HEK293 (cell line): Measurements from ENCODE around the gene AP1S2.

ENCODE experiments used
- BCL11A ChIP-seq: fragments of 450-650 bp; formaldehyde crosslinking; IDR thresholded peaks from 2 replicates; pipeline ENCODE4 v1.5.1; 2016; ENCODE audit warnings: low read depth, missing biosample characterization, missing genetic modification characterization
- ZFP3 ChIP-seq: fragments of 450-650 bp; formaldehyde crosslinking; IDR thresholded peaks from 2 replicates; pipeline ENCODE4 v1.5.1; 2016; ENCODE audit warnings: low read depth, missing biosample characterization, missing genetic modification characterization
- ZNF157 ChIP-seq: fragments of 450-650 bp; formaldehyde crosslinking; IDR thresholded peaks from 2 replicates; pipeline ENCODE4 v1.5.1; 2016; ENCODE audit warnings: missing biosample characterization, missing genetic modification characterization
- ZNF169 ChIP-seq: fragments of 450-650 bp; formaldehyde crosslinking; IDR thresholded peaks from 2 replicates; pipeline ENCODE4 v1.5.1; 2016; ENCODE audit warnings: missing biosample characterization, missing genetic modification characterization
- ZNF24 ChIP-seq: fragments of 450-650 bp; formaldehyde crosslinking; IDR thresholded peaks from 2 replicates; pipeline ENCODE4 v1.5.1; 2016; ENCODE audit warnings: missing biosample characterization, missing genetic modification characterization
- ZNF274 ChIP-seq, 2 experiments: fragments of 200-500 bp in 1 of 2; fragments of 450-650 bp in 1 of 2; sonication (Bioruptor generic) in 1 of 2; formaldehyde crosslinking in 1 of 2; IDR thresholded peaks; 2 replicates each; pipeline versions ENCODE4 v1.5.1 to v1.6.1; 2014 to 2016; ENCODE audit warnings: borderline replicate concordance in 1 of 2, inconsistent platforms in 1 of 2, low read length in 1 of 2, missing biosample characterization in 1 of 2, missing genetic modification characterization in 1 of 2
- ZNF280D ChIP-seq: fragments of 450-650 bp; formaldehyde crosslinking; IDR thresholded peaks from 2 replicates; pipeline ENCODE4 v1.5.1; 2016; ENCODE audit warnings: missing biosample characterization, missing genetic modification characterization
- ZNF302 ChIP-seq: fragments of 450-650 bp; formaldehyde crosslinking; IDR thresholded peaks from 2 replicates; pipeline ENCODE4 v1.5.1; 2016; ENCODE audit warnings: missing biosample characterization, missing genetic modification characterization, low read depth
- ZNF341 ChIP-seq: fragments of 450-650 bp; formaldehyde crosslinking; IDR thresholded peaks from 2 replicates; pipeline ENCODE4; 2016; ENCODE audit warnings: low read depth, missing biosample characterization, missing genetic modification characterization
- ZNF449 ChIP-seq: fragments of 450-650 bp; formaldehyde crosslinking; IDR thresholded peaks from 2 replicates; pipeline ENCODE4 v1.5.1; 2017; ENCODE audit warnings: missing biosample characterization, mild to moderate bottlenecking, missing genetic modification characterization, moderate library complexity
- TF ChIP-seq, protein P1 (sequence below): fragments of 450-650 bp; formaldehyde crosslinking; IDR thresholded peaks from 2 replicates; pipeline ENCODE4 v1.5.1; 2016; ENCODE audit warnings: missing biosample characterization, missing genetic modification characterization

DNA sequence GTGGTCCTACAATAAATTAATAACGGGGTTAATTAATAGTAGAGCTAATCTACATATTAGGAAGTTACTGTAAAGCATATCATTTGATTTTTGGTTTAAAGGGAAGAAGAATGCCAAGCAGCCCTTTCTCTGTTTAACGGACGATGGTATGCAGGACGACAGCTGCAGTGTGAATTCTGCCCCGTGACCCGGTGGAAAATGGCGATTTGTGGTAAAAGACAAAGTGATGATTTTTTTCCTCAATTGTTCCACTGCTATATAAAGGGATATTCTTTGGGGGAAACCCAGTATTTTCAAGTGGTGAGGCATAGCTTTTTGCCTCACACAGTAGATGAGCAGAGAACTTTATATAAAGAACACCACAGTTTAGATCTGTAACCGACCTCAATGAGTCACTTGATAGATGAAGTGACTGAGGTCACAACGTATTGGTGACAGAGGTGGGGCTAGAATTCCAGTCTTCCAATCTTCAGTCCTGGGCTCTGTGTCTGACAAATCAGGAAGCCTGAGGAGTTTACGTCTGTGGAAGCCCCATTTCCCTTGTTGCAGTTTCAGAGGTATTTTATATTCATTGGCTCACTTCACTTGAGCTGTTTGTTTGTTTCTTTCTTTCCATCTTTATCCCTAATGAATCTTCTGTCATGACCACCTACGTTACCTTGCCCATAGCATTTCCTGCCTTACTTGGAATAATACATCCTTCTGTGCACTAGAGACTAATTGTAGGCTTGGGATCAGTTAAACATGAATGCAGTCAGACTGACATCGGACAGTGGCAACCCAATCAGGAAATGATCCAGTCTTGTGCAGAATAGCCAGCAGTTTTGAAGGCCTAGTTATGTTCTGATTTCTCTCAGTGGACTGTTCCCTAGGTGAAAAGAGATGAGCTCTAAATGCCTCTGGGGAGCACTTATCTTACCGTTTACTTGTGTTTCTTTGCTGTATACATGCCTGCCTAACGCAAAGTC lies 34.2 kb downstream of the AP1S2 start:
- TF ChIP-seq, protein P1, sequence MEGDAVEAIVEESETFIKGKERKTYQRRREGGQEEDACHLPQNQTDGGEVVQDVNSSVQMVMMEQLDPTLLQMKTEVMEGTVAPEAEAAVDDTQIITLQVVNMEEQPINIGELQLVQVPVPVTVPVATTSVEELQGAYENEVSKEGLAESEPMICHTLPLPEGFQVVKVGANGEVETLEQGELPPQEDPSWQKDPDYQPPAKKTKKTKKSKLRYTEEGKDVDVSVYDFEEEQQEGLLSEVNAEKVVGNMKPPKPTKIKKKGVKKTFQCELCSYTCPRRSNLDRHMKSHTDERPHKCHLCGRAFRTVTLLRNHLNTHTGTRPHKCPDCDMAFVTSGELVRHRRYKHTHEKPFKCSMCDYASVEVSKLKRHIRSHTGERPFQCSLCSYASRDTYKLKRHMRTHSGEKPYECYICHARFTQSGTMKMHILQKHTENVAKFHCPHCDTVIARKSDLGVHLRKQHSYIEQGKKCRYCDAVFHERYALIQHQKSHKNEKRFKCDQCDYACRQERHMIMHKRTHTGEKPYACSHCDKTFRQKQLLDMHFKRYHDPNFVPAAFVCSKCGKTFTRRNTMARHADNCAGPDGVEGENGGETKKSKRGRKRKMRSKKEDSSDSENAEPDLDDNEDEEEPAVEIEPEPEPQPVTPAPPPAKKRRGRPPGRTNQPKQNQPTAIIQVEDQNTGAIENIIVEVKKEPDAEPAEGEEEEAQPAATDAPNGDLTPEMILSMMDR (tag by site-specific recombination), result no peak
- no peak for TF ChIP-seq ZFP3 (tag by site-specific recombination)
- no peak for TF ChIP-seq ZNF157 (tag by site-specific recombination)
- TF ChIP-seq ZNF169 (tag by site-specific recombination), result no peak
- no peak for TF ChIP-seq ZNF341 (tag by site-specific recombination)
- TF ChIP-seq ZNF24 (tag by site-specific recombination), result no peak
- TF ChIP-seq ZNF449 (tag by site-specific recombination), result no peak
- TF ChIP-seq ZNF274 (IDR thresholded peaks at IDR 0.05; ENCODE audit: low read length), result no peak
- TF ChIP-seq ZNF274 (tag by site-specific recombination; IDR thresholded peaks at IDR 0.05; ENCODE audit: borderline replicate concordance), result no peak
- TF ChIP-seq ZNF280D (tag by site-specific recombination), result no peak
- TF ChIP-seq ZNF302, result no peak
- no peak for TF ChIP-seq BCL11A (tag by site-specific recombination)
